GM18868 (cell line): Measurements from ENCODE around the gene CACNA1B.

Experiments used
- ATAC-seq: cut with Tn5 transposase; IDR thresholded peaks from one replicate; pipeline ENCODE4 v1.9.1; 2021; ENCODE audit warnings: mild to moderate bottlenecking, moderate library complexity; ENCODE audit not compliant: unreplicated experiment

CACNA1B gene

DNA sequence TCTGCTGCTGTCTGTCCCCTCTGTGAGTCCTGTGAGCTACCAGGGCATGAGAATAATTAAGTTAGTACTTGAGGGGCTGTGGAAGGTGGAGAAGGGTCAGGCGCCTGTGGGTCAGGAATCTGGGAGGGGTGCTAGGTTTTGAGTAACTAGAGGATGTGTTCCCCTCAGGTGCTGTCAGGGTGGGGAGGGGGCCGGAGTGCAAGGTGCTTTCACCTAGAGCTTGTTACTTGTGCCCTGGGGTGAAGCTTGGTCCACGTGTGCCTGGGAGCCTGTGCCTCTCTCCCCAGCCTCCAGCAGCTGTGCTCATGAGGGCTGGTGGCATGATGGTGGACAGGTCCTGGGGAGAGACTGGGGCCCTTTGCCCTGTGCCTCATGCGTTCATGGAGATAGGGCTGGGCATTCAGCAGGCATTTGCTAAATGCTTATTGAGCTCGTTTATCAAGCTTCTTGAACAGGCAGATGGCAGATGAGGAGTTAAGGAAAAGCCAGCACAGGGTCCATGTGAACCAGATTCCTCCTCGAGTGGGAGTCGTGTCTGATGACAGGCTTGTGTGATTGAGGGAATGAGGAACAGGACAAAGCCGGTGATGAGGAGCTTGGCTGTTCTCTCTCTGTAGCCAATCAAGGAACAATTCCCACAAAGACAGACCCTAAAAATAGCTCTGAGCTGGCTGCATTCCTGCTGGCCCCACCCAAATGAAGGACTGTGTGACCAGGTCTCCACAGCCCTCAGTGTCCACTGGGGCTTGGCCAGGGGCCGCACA is 40.9 kb downstream of the CACNA1B start:
- no peak for ATAC-seq

DNA sequence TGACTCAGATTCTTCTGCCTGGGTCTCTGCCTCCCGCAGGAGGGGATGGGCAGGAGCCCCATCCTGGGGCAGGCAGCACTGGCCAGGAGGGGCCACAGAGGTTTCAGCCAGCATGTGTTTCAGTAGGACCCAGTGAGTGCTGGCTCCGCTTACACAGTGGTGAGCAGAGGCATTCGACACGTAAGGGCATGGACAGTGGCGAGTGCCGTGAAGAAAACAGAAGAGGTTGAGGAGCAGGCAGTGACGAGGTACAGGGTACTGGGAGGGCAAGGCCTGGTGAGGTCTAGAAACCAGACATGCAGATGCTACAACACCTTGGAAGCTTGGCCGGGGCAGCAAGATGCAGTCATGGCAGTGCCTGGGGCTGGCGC is 41.5 kb downstream of the CACNA1B start:
- no peak for ATAC-seq

DNA sequence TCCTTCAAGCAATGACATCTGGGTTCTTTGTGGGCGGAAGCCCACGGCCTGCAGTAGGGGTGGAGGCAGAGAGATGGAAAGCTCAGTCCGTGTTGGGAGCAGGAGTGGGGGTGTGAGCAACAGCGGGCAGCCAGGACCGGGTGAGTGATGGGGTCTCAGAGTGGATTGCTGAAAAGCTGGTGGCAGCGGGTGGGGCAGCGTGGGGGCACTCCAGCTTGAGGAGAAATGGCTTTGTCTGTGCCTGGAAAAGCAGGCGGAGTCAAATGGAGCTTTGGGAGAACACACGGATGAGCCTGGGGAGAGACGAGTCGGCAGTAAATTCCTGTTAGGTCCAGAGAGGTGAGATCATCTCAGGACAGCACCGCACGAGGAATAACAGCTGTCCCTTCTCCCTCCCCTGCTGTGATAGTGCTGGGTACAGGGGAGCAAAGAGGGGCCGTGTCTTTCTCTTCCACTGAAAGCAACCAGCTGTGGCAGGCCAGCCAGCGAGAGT is 42.1 kb downstream of the CACNA1B start:
- ATAC-seq, result no peak

DNA sequence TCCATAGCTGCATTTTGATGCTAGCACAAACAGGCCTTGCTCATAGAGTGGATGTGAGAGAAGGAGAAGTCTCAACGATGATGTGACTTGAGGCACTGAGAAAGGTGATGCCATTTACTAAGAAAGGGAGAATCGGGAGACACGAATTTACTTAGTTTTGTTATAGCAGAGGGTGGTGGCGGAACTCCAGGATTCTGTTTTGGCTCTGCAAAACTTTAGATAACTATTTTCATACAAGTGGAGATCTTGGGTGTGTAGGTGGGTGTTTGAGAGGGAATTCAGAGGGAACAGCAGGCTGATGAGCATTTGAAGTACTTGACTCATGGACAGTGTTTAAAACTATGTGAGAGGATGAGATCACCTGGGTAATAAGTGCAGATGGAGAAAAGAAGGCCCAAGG is 43.2 kb downstream of the CACNA1B start:
- ATAC-seq, result no peak

DNA sequence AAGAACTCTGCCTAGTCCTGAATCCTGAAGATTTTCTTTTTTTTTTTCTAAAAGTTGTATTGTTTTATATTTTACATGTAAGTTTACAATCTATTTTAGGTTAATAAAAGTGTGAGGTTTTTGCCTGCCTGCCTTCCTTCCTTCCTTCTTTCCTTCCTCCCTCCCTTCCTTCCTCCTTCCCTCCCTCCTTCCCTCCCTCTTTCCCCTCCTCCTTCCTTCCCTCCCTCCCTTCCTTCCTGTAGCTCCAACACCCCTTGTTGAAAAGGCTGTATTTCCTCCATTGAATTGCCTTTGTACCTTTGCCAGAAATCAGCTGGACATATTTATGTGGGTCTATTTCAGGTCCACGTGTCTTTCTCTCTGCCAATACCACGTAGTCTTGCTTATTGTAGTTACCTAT is 46.6 kb downstream of the CACNA1B start:
- ATAC-seq, result no peak

DNA sequence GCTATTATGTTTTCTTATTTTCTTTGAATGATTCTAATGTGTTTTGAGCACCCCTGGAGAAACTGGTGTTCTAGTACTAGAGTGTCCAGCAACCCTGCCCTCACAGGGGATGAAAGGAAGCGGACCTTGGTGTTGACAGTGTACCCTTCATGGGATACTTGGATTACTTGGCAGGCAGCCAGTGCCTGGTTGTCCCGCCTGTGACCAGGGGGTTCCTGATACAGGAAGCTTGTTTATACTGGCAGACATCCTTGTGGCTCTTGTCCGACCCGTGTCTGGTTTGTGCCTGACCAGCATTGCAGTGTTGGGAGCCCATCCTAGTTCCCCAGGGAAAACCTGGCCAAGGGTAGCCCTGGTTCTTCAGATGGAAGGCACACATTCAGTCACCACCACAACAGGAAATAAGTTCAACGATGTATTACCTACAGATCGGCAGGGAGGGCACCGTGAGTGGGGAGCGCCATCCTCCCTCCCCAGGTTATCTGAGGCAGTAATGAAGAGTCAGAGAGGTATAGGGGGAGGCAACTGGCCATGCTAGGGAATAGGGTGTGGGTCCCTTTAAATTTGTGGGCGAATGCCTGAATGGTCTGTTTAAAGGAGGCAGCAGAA is 47.3 kb downstream of the CACNA1B start:
- ATAC-seq, result no peak

DNA sequence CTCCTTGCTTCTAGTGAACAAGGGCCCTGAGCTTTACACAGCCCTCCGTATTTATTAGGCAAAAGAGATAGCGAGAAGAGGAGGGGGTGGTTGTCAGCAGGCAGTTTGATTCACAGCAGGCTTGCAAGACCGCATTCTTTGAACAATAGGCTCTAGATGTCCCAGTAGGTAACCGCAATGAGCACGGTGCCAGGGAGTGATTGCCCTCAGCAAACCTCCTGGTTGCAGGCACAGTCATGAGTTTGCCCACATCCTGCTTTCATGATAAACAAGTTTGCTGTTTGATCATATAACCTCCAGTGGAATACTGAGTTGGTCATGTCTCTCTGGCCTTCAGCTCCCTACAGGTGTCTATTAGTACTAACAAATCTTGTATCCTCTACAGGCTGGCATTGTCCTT is 66.1 kb downstream of the CACNA1B start:
- ATAC-seq, result no peak

DNA sequence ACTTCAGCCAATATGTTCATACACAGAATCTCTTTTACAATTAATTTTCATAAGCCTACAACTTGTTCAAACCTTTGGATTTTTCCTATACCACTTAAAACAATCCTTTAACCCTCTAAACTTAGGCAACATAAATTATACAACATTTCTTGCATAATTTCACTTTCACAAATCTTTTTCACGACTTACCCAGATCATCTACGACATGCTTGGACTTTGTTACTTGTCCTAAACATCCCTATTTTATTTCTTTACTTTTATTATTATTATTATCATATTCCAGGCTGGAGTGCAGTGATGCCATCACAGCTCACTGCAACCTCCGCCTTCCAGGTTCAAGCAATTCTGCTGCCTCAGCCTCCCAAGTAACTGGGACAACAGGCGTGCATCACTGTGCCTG is 68.0 kb downstream of the CACNA1B start:
- ATAC-seq, result no peak

DNA sequence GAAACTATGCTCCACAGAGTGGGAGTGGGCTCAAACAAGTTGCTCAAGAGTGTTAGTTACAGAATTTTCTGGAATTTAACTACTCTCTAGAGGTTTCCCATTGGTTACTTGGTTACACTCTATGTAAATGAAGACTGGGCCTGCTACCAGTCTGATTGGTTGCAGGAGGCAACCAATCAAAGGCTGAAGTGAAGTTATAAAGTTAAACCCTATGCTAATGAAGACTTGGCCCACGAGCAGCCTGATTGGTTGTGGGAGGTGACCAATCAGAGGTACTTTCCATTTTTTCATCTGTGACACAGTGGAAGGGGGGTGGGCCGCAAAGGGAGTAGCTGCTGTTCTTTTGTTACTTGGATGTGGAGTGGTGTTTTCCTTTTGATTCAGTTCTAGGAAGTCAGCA is 69.4 kb downstream of the CACNA1B start:
- ATAC-seq, result no peak

DNA sequence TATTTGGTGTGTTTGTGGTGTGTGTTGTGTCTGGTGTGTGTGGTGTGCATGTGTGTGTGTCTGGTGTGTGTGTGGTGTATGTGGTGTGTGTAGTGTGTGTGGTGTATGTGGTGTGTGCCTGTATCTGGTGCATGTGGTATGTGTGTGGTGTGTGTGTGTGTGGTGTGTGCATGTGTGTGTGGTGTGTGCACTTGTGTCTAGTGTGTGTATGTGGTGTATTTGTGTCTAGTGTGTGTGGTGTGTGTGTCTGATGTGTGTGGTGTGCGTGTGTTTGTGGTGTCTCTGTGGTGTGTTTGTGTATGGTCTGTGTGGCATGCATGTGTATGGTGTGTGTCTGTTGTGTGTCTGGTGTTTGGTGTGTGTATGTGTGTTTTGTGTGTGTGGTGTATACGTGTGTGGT is 71.1 kb downstream of the CACNA1B start:
- ATAC-seq, result no peak

DNA sequence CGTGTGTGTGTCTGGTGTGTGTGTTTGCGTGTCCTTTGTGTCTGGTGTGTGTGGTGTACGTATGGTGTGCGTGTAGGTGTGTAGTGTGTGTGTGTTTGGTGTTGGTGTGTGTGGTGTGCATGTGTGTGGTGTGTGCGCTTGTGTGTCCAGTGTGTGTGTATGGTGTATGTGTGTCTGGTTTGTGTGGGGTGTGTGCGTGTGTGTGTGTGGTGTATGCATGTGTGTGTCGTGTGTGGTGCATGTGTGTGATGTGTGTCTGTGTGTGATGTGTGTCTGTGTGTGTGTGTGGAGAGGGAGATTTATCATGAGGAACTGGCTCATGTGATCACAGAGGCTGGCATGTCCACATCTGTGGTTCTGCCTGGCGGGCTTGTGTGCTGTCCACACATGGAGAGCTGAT is 71.7 kb downstream of the CACNA1B start:
- no peak for ATAC-seq

DNA sequence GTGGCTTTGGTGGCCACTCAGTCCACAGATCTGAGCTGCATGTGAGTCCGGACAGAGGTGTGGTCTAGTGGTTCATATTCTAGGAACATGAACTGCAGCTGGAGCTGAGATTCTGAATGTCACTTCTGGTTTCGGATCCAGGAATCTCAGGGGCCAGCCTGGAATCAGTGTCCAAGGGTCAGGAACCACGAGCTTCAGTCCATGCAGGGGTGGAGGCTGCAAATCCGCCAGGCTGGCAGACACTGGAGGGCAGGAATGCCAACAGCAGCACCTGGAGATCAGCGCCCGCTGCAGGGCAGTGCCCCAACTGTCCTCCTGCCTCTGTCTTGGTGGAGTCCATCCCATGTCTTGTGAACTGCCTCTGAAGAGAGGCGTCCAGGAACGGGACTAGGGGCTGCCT is 73.5 kb downstream of the CACNA1B start:
- no peak for ATAC-seq

DNA sequence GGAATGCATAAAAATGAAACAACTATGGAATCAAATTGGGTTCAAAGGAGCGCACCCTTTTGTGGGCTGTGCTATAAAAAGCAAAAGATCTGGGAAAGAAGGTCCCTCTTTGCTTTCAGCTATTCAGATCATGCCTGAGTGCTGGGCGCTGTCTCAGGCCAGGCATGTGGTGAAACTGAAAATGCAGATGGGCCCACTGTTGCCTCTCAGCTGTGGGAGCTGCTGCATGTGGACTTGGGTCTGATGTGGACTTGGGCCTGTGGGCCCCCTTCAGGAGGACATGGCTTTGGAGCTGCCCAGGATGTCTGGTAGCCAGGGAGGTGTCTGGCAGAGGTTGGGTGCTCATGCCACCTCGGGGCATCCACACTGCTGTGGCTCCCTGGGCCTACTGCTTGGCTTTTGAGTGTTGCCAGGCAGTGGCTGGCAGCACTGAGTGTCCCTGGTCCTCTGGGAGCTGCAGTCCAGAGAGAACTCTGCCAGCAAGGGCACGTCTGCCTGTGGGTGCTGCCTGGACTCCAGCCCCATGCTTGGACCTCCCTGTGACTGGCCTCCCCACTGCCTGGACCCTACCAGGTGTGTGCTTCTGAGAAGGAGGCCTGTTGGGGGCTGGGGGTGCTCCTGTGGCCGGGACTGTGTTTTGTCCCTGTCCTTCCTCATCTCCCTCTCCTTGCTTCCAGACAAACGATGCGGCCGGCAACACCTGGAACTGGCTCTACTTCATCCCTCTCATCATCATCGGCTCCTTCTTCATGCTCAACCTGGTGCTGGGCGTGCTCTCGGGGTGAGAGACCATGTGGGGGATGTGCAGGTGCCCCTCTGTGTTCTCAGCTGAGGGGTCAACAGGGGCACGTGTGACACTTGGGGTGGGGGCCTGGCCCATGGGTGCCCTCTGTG is 74.3 kb downstream of the CACNA1B start:
- ATAC-seq, result no peak

DNA sequence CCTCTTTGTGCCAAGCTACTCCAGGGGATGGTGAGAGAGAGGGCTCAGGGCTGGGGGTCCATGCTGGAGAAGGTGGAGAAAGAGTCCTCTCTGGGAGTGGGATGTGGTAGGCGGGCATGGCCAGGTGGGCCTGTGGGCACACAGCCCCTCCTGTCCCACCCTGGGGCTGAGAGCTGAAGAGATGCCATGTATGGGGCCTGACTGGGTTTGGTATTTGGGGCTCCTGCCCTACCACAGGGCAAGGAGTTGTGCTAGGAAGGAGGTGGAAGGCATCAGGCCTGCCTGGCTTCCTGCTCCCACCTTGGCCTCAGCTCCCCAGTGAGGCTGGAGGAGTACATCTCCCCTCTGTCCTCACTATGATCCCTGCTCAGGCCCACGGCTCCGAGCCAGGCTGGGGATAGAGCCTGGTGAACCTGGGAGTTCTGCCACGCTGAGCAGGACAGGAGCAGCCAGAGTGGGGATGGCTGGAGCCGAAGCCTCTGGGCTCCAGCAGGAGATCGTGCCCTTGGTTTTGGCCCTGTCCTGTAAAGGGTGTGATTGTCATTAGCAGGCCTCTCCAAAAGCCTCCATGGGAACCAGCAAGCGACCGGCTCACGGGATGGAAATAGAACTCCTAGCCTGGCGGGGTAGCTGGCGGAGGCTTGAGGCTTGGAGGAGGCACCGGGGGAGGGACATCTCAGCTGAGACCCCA is 75.5 kb downstream of the CACNA1B start:
- no peak for ATAC-seq

DNA sequence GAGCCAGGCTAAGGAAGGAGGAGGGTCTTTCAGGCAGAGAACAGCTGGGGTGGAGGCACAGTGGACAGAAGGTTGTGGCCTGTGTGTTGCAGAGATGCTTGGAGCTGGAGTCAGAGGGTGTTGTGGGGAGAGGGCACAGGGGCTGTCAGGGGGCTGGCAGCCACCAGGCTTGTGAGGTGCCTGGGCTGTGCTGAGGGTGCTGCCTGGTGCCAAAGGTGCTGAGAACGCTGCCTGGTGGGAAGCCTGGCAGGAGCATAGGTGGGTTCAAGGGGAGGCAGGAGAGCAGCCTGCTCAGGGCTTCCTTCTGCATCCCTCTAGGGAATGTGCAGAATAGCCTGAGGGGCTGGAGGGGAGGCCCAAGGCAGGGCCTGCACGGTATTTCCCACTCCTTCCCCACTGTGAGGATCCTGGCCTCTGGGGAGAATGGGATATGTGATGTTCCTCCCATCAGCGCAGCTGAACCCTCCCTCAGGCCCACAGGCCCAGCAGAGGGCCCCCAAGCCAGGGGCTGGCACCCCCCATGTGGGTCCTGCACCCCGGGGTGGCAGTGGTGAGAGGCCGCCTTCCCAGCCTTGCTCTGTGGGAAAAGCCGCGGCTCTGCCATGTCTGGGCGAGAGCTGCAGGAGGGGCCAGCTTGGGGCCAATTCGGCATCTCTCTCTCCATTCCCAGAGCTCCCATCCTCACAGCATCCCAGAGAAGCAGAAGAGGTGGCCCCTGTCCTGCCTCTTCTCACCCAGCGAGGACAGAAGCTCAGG is 76.3 kb downstream of the CACNA1B start:
- ATAC-seq, result no peak

DNA sequence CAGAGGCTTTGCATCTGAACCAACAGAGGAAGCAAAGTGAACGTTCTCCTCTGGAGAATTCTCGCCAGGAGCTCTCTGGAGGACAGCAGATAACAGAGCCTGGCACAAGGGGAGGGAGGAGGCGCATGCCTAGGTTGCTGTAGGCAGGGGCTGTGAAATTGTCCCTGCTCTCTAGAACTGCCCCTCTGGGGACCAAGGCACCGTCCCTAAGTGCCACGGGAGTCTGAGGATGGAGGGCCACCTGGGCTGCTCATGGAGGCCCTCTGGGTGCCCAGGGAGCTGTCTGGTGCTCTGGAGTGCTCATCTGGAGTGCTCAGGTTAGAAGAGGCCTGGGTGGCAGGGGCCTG is 77.6 kb downstream of the CACNA1B start:
- no peak for ATAC-seq

DNA sequence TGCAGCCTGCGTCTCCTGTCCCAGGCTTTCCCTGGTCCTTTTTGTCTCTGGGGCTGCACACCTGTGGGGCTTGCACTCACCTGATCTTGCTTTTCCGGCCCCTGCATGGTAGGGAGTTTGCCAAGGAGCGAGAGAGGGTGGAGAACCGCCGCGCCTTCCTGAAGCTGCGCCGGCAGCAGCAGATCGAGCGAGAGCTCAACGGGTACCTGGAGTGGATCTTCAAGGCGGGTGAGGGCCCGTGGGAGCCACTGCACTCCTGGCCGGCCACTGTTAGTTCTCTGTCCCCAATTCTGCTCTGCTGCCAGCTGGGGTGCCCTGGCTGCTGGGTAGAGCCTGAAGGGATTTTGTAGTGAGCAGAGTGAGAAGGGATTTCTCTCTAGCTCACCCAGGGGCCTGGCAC is 78.0 kb downstream of the CACNA1B start:
- ATAC-seq, result no peak

DNA sequence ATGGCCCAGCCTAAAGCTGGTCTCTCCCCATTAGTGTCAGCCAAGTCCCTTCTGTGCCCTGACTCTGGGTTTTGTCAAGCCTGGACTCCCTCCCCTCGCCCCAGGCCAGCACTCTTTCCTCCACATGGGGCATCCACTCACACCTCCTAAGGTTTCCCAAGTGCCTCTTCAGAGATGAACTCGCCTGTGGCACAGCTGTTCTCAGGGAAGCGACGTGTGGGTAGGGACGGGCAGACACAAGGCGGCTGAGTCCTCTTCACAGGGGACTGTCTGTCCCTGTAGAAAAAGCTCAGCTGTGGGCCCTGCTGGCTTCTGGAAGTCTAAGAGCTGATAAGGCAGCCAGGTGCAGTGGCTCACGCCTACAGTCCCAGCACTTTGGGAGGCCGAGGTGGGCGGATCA is 78.5 kb downstream of the CACNA1B start:
- ATAC-seq, result no peak

DNA sequence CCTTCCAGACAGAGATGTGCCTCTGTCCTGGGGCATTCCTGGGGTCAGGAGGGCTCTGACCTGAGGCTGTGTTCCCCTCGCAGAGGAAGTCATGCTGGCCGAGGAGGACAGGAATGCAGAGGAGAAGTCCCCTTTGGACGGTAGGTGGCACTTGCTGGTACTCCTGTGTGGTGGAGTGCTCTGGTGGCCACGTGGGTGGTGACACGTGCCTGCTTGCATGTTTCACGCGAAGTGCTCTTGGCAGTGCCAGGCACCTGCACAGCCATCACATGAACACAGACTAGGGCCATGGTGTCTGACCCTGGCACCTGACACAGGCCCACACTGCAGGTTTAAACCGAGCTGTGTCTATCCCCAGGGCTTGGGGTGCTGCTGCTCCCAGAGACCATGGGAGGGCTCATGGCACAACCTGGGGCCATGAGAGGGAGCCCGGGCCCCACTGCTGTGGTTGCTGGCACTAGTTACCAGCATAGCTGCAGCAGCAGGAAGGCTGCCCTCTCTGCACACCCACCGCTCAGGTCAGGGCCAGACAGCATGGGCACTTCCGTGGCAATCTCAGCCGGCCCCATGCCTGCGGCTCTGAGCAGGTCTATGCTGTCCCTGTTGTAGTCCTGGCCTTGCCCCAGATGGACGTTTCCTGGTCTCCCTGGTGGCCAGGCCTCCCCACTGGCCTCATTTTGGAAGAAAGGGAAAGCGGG is 79.3 kb downstream of the CACNA1B start:
- ATAC-seq, result no peak
